Smooth muscle cell (in vitro differentiated cells): ENCODE measurements around the gene GLYR1. TPM values are rescaled to one million over a fixed set of nuclear protein-coding genes. Genes with fewer than 3 reads are reported as not detected.

ENCODE experiments used
- DNase-seq: peaks from one replicate; lab custom pipeline; 2025; ENCODE audit not compliant: unreplicated experiment; lab: John Stamatoyannopoulos, UW
- H2AFZ ChIP-seq: fragments of 200-600 bp; sonication (generic); 2 replicates; pipeline ENCODE4 v1.6.0; 2016; ENCODE audit warnings: antibody characterized with exemption, low read depth, mild to moderate bottlenecking
- H3F3A ChIP-seq: fragments of 200-600 bp; sonication (generic); 2 replicates; pipeline ENCODE4 v1.6.0; 2017; ENCODE audit warnings: antibody characterized with exemption, low read depth
- H3K27ac ChIP-seq: fragments of 200-600 bp; sonication (generic); 2 replicates; pipeline ENCODE4 v1.5.1; 2016; ENCODE audit warnings: low read depth, mild to moderate bottlenecking
- H3K27me3 ChIP-seq: fragments of 200-600 bp; sonication (generic); 2 replicates; pipeline ENCODE4 v1.6.1; 2016; ENCODE audit warnings: low read depth, mild to moderate bottlenecking
- H3K36me3 ChIP-seq: fragments of 200-600 bp; sonication (generic); 2 replicates; pipeline ENCODE4 v1.5.1; 2016; ENCODE audit warnings: low read depth
- H3K4me1 ChIP-seq: fragments of 200-600 bp; sonication (generic); 2 replicates; pipeline ENCODE4 v1.5.1; 2016; ENCODE audit warnings: low read depth
- H3K4me2 ChIP-seq: fragments of 200-600 bp; sonication (generic); 2 replicates; pipeline ENCODE4 v1.6.0; 2016; ENCODE audit warnings: mild to moderate bottlenecking
- H3K4me3 ChIP-seq: fragments of 200-600 bp; sonication (generic); 2 replicates; pipeline ENCODE4 v1.5.1; 2016; ENCODE audit warnings: mild to moderate bottlenecking
- H3K79me2 ChIP-seq: fragments of 200-600 bp; sonication (generic); 2 replicates; pipeline ENCODE4 v1.6.0; 2016; ENCODE audit warnings: low read depth, mild to moderate bottlenecking
- H3K9ac ChIP-seq: fragments of 200-600 bp; sonication (generic); 2 replicates; pipeline ENCODE4 v1.6.0; 2016; ENCODE audit warnings: low read depth
- H3K9me3 ChIP-seq: fragments of 200-600 bp; sonication (generic); replicated peaks from 2 replicates; pipeline ENCODE4 v1.5.1; 2016; ENCODE audit warnings: low read depth
- H4K20me1 ChIP-seq: fragments of 200-600 bp; sonication (generic); 2 replicates; pipeline ENCODE4 v1.6.0; 2016; ENCODE audit warnings: low read depth
- CTCF ChIP-seq: fragments of 200-600 bp; sonication (generic); IDR thresholded peaks from 2 replicates; pipeline ENCODE4 v1.5.1; 2017; ENCODE audit warnings: borderline replicate concordance, mild to moderate bottlenecking, antibody characterized with exemption; ENCODE audit not compliant: insufficient read depth, poor library complexity, severe bottlenecking
- WGBS: methylation state at CpG from one replicate; pipeline ENCODE4 v1.1.7; 2016; ENCODE audit warnings: low lambda C conversion rate; 5-methylcytosine and 5-hydroxymethylcytosine counted together
- polyA plus RNA-seq: library from polyadenylated mRNA; unstranded; fragments of >200 nt; fragmentation: Nextera tagmentation; extraction: Ambion mirVana; gene quantifications from 2 replicates; pipeline ENCODE4 v1.2.1, GENCODE V29; 2016
- total RNA-seq: library from RNA; depleted of rRNA; stranded (reverse); fragments of >200 nt; gene quantifications from 2 replicates; pipeline ENCODE4 v1.2.3, GENCODE V29; 2014

GLYR1 gene
- total and polyA plus RNA-seq, 2 experiments from 2014 or later, result 26.4 to 28.9 TPM

DNA sequence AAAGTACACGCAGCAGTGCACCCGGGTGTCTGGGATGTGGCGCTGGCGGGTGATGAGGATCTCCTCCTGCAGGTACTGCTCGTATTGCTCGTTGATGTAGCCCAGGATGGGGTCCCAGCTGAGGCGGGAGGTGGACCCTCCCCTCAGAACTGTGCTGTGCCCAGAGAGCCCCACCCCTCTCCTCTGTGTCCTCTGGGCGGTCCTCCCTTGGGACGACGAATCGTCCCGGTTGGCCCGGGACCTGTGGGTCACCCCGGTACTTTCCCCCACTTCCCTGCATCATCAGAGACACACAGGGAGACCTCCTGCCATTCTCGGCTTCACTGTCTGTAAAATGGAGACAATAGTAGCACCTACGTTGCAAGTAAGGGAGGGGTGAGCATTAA, 63.1 kb downstream of the GLYR1 start:
- 83% methylated on average over 16 of the region's 16 CpGs for WGBS
- Histone ChIP-seq H3K4me1 (no peaks in the 10 kb centered on the region), H3K27me3 (no peaks in the 10 kb centered on the region), H3K27ac (no peak overlapping the region), H2AFZ (no peak overlapping the region), H3K9me3 (no peaks in the 10 kb centered on the region), H3K79me2 (no peaks in the 10 kb centered on the region), H3K36me3 (no peaks in the 10 kb centered on the region), H4K20me1 (no peaks in the 10 kb centered on the region), H3K9ac (no peak overlapping the region), H3K4me2 (no peak overlapping the region), H3F3A (no peaks in the 10 kb centered on the region), H3K4me3 (no peak overlapping the region)
- no peak for DNase-seq
- no peak for TF ChIP-seq CTCF

DNA sequence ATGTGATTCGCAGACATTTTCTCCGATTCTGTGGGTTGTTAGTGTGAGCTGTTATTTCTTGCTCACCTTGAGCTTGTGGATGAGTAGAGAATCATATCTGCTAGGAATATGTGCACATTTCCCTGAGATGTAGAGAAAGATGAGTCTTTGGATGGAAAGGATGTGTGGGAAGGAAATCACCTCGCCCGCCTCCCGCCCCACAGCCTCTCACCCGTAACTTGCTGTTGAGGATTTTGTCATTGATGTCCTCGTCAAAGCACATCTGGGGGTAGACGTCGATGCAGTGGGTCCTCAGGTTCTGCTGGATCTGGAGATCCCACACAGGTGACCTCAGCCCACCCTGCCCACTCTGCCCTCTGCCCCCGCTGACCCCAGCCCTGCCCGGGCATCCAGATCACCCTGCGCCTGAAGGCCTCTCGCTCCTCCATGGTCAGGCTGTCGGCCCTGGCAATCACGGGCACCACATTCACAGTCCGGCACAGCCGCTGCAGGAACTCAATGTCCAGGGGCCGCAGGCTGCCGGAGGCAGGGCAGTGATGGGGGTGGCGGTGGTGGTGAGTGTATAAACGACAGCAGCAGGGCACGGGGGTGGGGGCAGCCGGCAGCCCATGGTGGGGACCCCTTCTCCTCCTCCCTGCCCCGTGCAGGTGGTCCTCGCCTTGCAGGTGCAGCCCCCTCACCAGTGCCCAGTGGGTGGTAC, 63.7 kb downstream of the GLYR1 start:
- Histone ChIP-seq H3K27ac (no peak overlapping the region), H3K79me2 (no peaks in the 10 kb centered on the region), H3F3A (no peaks in the 10 kb centered on the region), H3K36me3 (no peaks in the 10 kb centered on the region), H4K20me1 (no peaks in the 10 kb centered on the region), H3K9me3 (no peaks in the 10 kb centered on the region), H2AFZ (no peak overlapping the region), H3K4me2 (no peak overlapping the region), H3K4me1 (no peaks in the 10 kb centered on the region), H3K9ac (no peak overlapping the region), H3K4me3 (no peak overlapping the region), H3K27me3 (no peaks in the 10 kb centered on the region)
- TF ChIP-seq CTCF, result no peak
- DNase-seq, result no peak
- WGBS, result 94% methylated on average over 24 of the region's 25 CpGs

DNA sequence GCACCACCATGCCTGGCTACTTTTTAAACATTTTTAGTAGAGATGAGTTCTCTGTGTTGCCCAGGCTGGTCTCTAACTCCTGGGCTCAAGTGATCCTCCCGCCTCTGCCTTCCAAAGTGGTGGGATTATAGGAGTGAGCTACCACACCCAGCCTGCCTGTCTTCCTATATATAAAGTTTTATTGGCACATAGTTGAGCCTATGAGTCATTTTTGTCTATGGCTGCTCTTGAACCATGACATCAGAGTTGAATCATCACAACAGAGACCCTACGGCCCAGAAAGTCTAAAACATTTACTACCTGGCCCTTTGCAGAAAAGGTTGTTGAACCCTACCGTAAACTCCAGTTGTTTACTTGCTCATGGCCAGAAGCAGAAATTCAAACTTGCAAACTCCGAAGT, 66.9 kb downstream of the GLYR1 start:
- Histone ChIP-seq H3K4me3 (no peak overlapping the region), H3K27me3 (no peaks in the 10 kb centered on the region), H3K79me2 (no peaks in the 10 kb centered on the region), H3K4me1 (no peaks in the 10 kb centered on the region), H3F3A (no peaks in the 10 kb centered on the region), H3K9me3 (no peaks in the 10 kb centered on the region), H3K36me3 (no peaks in the 10 kb centered on the region), H3K4me2 (no peak overlapping the region), H3K9ac (no peak overlapping the region), H4K20me1 (no peaks in the 10 kb centered on the region), H3K27ac (no peak overlapping the region), H2AFZ (no peak overlapping the region)
- 55% methylated on average over 4 of the region's 4 CpGs for WGBS
- DNase-seq, result no peak
- TF ChIP-seq CTCF, result no peak

- Histone ChIP-seq H3F3A (no peaks in the 10 kb centered on the region), H3K36me3 (no peaks in the 10 kb centered on the region), H2AFZ (no peak overlapping the region), H3K4me1 (no peaks in the 10 kb centered on the region), H3K79me2 (no peaks in the 10 kb centered on the region), H3K4me3 (no peak overlapping the region), H3K27ac (no peak overlapping the region), H3K9me3 (no peaks in the 10 kb centered on the region), H4K20me1 (no peaks in the 10 kb centered on the region), H3K4me2 (no peak overlapping the region), H3K9ac (no peak overlapping the region), H3K27me3 (no peaks in the 10 kb centered on the region)
- 97% methylated on average over 5 of the region's 5 CpGs for WGBS
- no peak for TF ChIP-seq CTCF
- no peak for DNase-seq
Observed at GRCh38 chr16:4778050-4778392, 69.1 kb downstream of the GLYR1 start.
